Sigmoid colon (tissue), 7 donors: ENCODE results near the gene MGST2. TPM values are rescaled to one million over a fixed set of nuclear protein-coding genes. Genes with fewer than 3 reads are reported as not detected.
"Not testable (repeated sequence)": the region's sequence is repeated elsewhere in the genome, so short reads cannot be mapped to it uniquely, and the experiment has no call there.

Experiments used
- DNase-seq: peaks from one replicate; pipeline ENCODE4 v3.0.0-alpha.2; 2019
- H3K27ac ChIP-seq, 4 donors: fragments of 200-600 bp; sonication (generic); one replicate each; pipeline ENCODE4 v1.5.1; 2016 to 2019; ENCODE audit warnings: mild to moderate bottlenecking in 1 of 4
- H3K27me3 ChIP-seq, 3 donors: fragments of 200-600 bp; sonication (generic); one replicate each; pipeline ENCODE4 v1.5.1; 2019; ENCODE audit warnings: mild to moderate bottlenecking in 1 of 3
- H3K36me3 ChIP-seq, 4 donors: fragments of 200-600 bp; sonication (generic); one replicate each; pipeline ENCODE4 v1.5.1; 2016 to 2019
- H3K4me1 ChIP-seq, 4 donors: fragments of 200-600 bp; sonication (generic); one replicate each; pipeline ENCODE4 v1.5.1; 2017 to 2019
- H3K4me3 ChIP-seq, 4 donors: fragments of 200-600 bp; sonication (generic); one replicate each; pipeline ENCODE4 v1.5.1; 2017 to 2019; ENCODE audit warnings: mild to moderate bottlenecking in 2 of 4, moderate library complexity in 1 of 4
- H3K9me3 ChIP-seq, 4 donors: fragments of 200-600 bp in 3 of 4; sonication (generic) in 3 of 4; one replicate each; pipeline versions ENCODE4 v1.5.1 to v1.6.1; 2013 to 2019
- EP300 ChIP-seq, 4 donors: sonication (generic); formaldehyde crosslinking; IDR thresholded peaks; one replicate each; pipeline ENCODE4 v1.6.1; 2017; ENCODE audit warnings: antibody characterized with exemption in 4 of 4
- POLR2A ChIP-seq, 2 donors: fragments of 450-650 bp; IDR thresholded peaks; one replicate each; pipeline ENCODE4 v1.6.1; 2016; ENCODE audit warnings: antibody characterized with exemption in 2 of 2, mild to moderate bottlenecking in 2 of 2, moderate library complexity in 2 of 2
- POLR2AphosphoS5 ChIP-seq, 4 donors: sonication (generic); formaldehyde crosslinking; IDR thresholded peaks; one replicate each; pipeline ENCODE4 v1.6.1; 2017; ENCODE audit warnings: antibody characterized with exemption in 4 of 4
- WGBS, 2 donors: extraction: QIAGEN DNeasy Blood & Tissue Kit; methylation state at CpG; one replicate each; pipeline ENCODE4 v1.1.7; 2013; 5-methylcytosine and 5-hydroxymethylcytosine counted together
- intact Hi-C: fragments of 100-400 bp; cut with DNase I; formaldehyde crosslinking; loops from one replicate; pipeline ENCODE4 v1.15.1; 2023
- polyA plus RNA-seq, 3 donors: library from polyadenylated mRNA; stranded (reverse); fragments of 200-250 nt; gene quantifications; one replicate each; pipeline ENCODE4 v1.2.3, GENCODE V29; 2013
- total RNA-seq, 4 donors: library from RNA; depleted of rRNA; stranded (reverse); fragments of >200 nt; gene quantifications; one replicate each; pipeline ENCODE4 v1.1.0, GENCODE V29; 2016
- TF ChIP-seq, protein P1 (sequence below), 4 experiments: fragments of 450-650 bp in 3 of 4; fragments of 200-600 bp in 1 of 4; IDR thresholded peaks; one replicate each; pipeline ENCODE4 v1.5.1; 2016 to 2019; ENCODE audit warnings: antibody characterized with exemption in 4 of 4, mild to moderate bottlenecking in 3 of 4, moderate library complexity in 2 of 4
- donor health status: healthy with polysubstance abuse.
- donor health status: Bipolar disorder and iron deficiency.
- donor health status: healthy.

Gene MGST2
- total and polyA plus RNA-seq, 7 donors = 30.8 to 143 (median 48.2) TPM

- no peak overlapping the region for H3K4me3 ChIP-seq
- no peak for TF ChIP-seq POLR2A (IDR thresholded peaks at IDR 0.05)
- TF ChIP-seq EP300 (IDR thresholded peaks at IDR 0.05) = no peak
- no peak for TF ChIP-seq POLR2AphosphoS5 (IDR thresholded peaks at IDR 0.05)
- H3K27me3 ChIP-seq = no peaks in the 10 kb centered on the region
- intact Hi-C loops = loop anchor here (5.0 kb wide), 1 partner anchor 213 kb away; no protein-coding TSS in a partner anchor
- no peaks in the 10 kb centered on the region for H3K4me1 ChIP-seq
- H3K27ac ChIP-seq = no peak overlapping the region
- no peaks in the 10 kb centered on the region for H3K9me3 ChIP-seq
- DNase-seq = no peak
- H3K36me3 ChIP-seq = no peaks in the 10 kb centered on the region
- 93 to 98% methylated on average over 1 of the region's 1 CpG for WGBS, 2 donors
These were observed 35.5 kb upstream of the MGST2 start for GRCh38 chr4:139630126-139630495.

DNA sequence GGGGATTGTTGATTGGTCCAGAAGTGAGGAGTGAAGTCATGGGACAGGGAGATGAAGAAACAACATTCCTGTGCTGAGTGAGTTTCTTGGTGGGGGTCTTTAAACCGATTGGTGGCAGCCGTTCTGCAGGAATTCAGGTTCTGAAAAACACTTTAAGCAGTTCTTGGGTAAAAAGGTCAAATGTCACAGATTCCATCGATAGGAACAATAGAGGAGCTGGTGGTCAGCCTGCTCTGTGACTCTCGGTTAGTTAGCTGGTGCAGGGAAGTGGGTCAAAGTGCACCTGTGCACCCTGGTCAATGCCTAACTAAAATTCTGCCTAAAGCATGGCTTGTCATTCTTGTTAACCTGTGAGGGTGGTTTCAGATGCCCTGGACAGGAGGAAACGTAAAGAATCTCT, 34.6 kb upstream of the MGST2 start:
- H3K4me1 ChIP-seq = no peaks in the 10 kb centered on the region
- no peak overlapping the region for H3K27ac ChIP-seq
- intact Hi-C loops = loop anchor here (5.0 kb wide), 1 partner anchor 214 kb away; no protein-coding TSS in a partner anchor
- no peak overlapping the region for H3K4me3 ChIP-seq
- H3K36me3 ChIP-seq = no peaks in the 10 kb centered on the region
- no peak for TF ChIP-seq EP300 (IDR thresholded peaks at IDR 0.05)
- no peak for TF ChIP-seq POLR2AphosphoS5 (IDR thresholded peaks at IDR 0.05)
- TF ChIP-seq, protein P1, sequence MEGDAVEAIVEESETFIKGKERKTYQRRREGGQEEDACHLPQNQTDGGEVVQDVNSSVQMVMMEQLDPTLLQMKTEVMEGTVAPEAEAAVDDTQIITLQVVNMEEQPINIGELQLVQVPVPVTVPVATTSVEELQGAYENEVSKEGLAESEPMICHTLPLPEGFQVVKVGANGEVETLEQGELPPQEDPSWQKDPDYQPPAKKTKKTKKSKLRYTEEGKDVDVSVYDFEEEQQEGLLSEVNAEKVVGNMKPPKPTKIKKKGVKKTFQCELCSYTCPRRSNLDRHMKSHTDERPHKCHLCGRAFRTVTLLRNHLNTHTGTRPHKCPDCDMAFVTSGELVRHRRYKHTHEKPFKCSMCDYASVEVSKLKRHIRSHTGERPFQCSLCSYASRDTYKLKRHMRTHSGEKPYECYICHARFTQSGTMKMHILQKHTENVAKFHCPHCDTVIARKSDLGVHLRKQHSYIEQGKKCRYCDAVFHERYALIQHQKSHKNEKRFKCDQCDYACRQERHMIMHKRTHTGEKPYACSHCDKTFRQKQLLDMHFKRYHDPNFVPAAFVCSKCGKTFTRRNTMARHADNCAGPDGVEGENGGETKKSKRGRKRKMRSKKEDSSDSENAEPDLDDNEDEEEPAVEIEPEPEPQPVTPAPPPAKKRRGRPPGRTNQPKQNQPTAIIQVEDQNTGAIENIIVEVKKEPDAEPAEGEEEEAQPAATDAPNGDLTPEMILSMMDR (IDR thresholded peaks at IDR 0.05) = no peak
- TF ChIP-seq POLR2A (IDR thresholded peaks at IDR 0.05) = no peak
- 72 to 80% methylated on average over 5 of the region's 5 CpGs for WGBS, 2 donors
- H3K9me3 ChIP-seq = no peaks in the 10 kb centered on the region
- no peak for DNase-seq
- no peaks in the 10 kb centered on the region for H3K27me3 ChIP-seq

DNA sequence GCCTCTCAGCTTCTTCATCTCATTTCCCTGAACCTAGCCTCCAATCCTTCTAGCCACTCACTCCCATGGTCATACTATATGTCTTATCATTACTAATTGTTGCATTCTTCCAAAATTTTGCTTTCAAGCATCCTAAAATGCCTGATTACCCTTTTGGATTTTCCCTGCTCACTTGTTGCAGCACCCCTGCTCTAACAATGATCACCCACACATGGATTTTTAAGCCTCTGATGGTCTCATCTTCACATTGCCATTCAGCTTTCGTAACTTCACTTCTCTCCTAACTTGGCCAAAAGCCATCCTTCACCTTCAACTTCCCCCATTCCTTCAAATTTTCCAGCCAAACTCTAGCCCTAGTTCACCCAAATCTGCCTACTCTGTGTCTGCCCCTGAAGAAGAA, 33.8 kb upstream of the MGST2 start:
- intact Hi-C loops = loop anchor here (5.0 kb wide), 1 partner anchor 214 kb away; no protein-coding TSS in a partner anchor
- Histone ChIP-seq H3K27me3 (no peaks in the 10 kb centered on the region), H3K27ac (no peak overlapping the region), H3K4me3 (no peak overlapping the region), H3K36me3 (no peaks in the 10 kb centered on the region), H3K9me3 (no peaks in the 10 kb centered on the region), H3K4me1 (no peaks in the 10 kb centered on the region)
- TF ChIP-seq EP300 (IDR thresholded peaks at IDR 0.05) (no peak), POLR2A (IDR thresholded peaks at IDR 0.05) (no peak), POLR2AphosphoS5 (IDR thresholded peaks at IDR 0.05) (no peak)
- TF ChIP-seq, protein P1 (IDR thresholded peaks at IDR 0.05) = no peak
- 86 to 90% methylated on average over 1 of the region's 1 CpG for WGBS, 2 donors
- DNase-seq = no peak

- Histone ChIP-seq H3K27ac (peak overlapping the region in 3 of 4 donors; percentile 39 to 71 (median 59)), H3K4me3 (peak overlapping the region in 2 of 4 donors; percentile 17 to 37)
- not testable (repeated sequence) for H3K9me3 ChIP-seq, H3K27me3 ChIP-seq, H3K36me3 ChIP-seq, DNase-seq, H3K4me1 ChIP-seq
- 83 to 84% methylated on average over 5 of the region's 5 CpGs for WGBS, 2 donors
- intact Hi-C loops = loop anchor here (1.0 to 5.0 kb wide), 2 partner anchors 135 to 215 kb away; no protein-coding TSS in a partner anchor
These were observed 32.9 kb upstream of the MGST2 start for GRCh38 chr4:139632739-139633138.

DNA sequence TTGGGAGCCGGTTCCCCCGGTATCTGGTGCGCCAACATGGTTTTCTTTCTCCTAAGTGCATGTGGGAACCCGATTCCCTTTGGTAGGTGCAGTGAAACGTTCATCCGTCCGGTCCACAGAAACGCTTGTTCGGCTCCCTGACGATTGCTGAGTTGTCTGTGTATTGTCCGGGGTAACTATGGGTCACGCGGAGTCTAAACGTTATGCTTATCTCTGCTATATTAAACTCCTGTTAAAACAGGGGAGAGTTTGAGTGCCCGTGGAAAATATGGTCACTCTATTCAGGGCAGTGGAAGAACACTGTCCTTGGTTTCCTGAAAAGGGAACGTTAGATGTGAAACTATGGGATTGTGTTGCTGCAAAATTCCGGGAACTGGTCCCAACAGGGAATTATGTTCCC, 32.4 kb upstream of the MGST2 start:
- Histone ChIP-seq H3K4me1 (no peaks in the 10 kb centered on the region), H3K27ac (peak overlapping the region in 3 of 4 donors; percentile 39 to 71 (median 59)), H3K9me3 (no peaks in the 10 kb centered on the region), H3K4me3 (peak overlapping the region in 3 of 4 donors; percentile 17 to 37 (median 35)), H3K27me3 (no peaks in the 10 kb centered on the region), H3K36me3 (no peaks in the 10 kb centered on the region)
- DNase-seq = no peak
- intact Hi-C loops = loop anchor here (1.0 to 5.0 kb wide), 2 partner anchors 136 to 216 kb away; no protein-coding TSS in a partner anchor
- 86 to 87% methylated on average over 17 of the region's 17 CpGs for WGBS, 2 donors
- no peak for TF ChIP-seq POLR2AphosphoS5 (IDR thresholded peaks at IDR 0.05)
- TF ChIP-seq, protein P1 (IDR thresholded peaks at IDR 0.05) = no peak
- no peak for TF ChIP-seq EP300 (IDR thresholded peaks at IDR 0.05)
- no peak for TF ChIP-seq POLR2A (IDR thresholded peaks at IDR 0.05)

GRCh38 chr4:139633661-139634060, 32.0 kb upstream of the MGST2 start:
- Histone ChIP-seq H3K36me3 (no peaks in the 10 kb centered on the region), H3K27ac (peak overlapping the region in 3 of 4 donors; percentile 39 to 71 (median 59)), H3K9me3 (peaks cover 0 to 1% (median under 1%) of the 10 kb centered on the region in 4 donors), H3K4me3 (peak overlapping the region in 3 of 4 donors; percentile 17 to 37 (median 35)), H3K27me3 (no peaks in the 10 kb centered on the region), H3K4me1 (no peaks in the 10 kb centered on the region)
- DNase-seq = no peak
- TF ChIP-seq, protein P1 (IDR thresholded peaks at IDR 0.05) = peak; percentile 38 to 63 (median 52)
- no peak for TF ChIP-seq POLR2A (IDR thresholded peaks at IDR 0.05)
- WGBS, 2 donors = 51 to 62% methylated on average over 11 of the region's 11 CpGs
- intact Hi-C loops = loop anchor here (1.0 to 5.0 kb wide), 2 partner anchors 136 to 216 kb away; no protein-coding TSS in a partner anchor
